ENCODE results near the gene TUBB4A. TPM values are rescaled to one million over a fixed set of nuclear protein-coding genes. Genes with fewer than 3 reads are reported as not detected.

TUBB4A gene
- total and polyA plus RNA-seq, 9 of the 15 experiments (the other 6 are each of a cell fraction or from before 2014, with no cell fraction given), result 0.14 to 7.0 (median 0.75) TPM

DNA sequence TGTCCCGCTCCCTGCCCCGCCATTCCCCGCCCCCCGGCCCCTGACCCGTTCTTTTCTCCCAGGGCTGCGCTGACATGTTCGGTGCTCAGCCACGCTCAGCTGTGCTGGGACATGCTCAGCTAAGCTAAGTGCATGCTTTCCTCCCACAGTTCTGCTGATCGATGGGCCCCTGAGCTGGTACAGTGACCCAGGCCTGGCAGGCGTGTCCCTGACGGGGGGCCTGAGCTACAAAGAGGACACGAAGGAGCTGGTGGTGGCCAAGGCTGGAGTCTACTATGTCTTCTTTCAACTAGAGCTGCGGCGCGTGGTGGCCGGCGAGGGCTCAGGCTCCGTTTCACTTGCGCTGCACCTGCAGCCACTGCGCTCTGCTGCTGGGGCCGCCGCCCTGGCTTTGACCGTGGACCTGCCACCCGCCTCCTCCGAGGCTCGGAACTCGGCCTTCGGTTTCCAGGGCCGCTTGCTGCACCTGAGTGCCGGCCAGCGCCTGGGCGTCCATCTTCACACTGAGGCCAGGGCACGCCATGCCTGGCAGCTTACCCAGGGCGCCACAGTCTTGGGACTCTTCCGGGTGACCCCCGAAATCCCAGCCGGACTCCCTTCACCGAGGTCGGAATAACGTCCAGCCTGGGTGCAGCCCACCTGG, 32.5 kb upstream of the TUBB4A start (continued):
- TF ChIP-seq, protein P1, sequence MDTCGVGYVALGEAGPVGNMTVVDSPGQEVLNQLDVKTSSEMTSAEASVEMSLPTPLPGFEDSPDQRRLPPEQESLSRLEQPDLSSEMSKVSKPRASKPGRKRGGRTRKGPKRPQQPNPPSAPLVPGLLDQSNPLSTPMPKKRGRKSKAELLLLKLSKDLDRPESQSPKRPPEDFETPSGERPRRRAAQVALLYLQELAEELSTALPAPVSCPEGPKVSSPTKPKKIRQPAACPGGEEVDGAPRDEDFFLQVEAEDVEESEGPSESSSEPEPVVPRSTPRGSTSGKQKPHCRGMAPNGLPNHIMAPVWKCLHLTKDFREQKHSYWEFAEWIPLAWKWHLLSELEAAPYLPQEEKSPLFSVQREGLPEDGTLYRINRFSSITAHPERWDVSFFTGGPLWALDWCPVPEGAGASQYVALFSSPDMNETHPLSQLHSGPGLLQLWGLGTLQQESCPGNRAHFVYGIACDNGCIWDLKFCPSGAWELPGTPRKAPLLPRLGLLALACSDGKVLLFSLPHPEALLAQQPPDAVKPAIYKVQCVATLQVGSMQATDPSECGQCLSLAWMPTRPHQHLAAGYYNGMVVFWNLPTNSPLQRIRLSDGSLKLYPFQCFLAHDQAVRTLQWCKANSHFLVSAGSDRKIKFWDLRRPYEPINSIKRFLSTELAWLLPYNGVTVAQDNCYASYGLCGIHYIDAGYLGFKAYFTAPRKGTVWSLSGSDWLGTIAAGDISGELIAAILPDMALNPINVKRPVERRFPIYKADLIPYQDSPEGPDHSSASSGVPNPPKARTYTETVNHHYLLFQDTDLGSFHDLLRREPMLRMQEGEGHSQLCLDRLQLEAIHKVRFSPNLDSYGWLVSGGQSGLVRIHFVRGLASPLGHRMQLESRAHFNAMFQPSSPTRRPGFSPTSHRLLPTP (IDR thresholded peaks at IDR 0.05; ENCODE audit: borderline replicate concordance, extremely low read depth, insufficient read length), result no peak
- peak; percentile 8 for TF ChIP-seq PRPF4 (IDR thresholded peaks at IDR 0.05; ENCODE audit: insufficient read depth, low read depth, low read length, poor library complexity, severe bottlenecking)
- no peak for TF ChIP-seq PHF21A (IDR thresholded peaks at IDR 0.05; ENCODE audit: borderline replicate concordance, low read depth)
- TF ChIP-seq ZNF24 (IDR thresholded peaks at IDR 0.05), result no peak
- peak; percentile 68 for TF ChIP-seq RBFOX2 (IDR thresholded peaks at IDR 0.05; ENCODE audit: low read depth, low read length)
- TF ChIP-seq, protein P2, sequence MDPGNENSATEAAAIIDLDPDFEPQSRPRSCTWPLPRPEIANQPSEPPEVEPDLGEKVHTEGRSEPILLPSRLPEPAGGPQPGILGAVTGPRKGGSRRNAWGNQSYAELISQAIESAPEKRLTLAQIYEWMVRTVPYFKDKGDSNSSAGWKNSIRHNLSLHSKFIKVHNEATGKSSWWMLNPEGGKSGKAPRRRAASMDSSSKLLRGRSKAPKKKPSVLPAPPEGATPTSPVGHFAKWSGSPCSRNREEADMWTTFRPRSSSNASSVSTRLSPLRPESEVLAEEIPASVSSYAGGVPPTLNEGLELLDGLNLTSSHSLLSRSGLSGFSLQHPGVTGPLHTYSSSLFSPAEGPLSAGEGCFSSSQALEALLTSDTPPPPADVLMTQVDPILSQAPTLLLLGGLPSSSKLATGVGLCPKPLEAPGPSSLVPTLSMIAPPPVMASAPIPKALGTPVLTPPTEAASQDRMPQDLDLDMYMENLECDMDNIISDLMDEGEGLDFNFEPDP (CRISPR knock-in tag; IDR thresholded peaks at IDR 0.05), result no peak
- TF ChIP-seq IFI16 (CRISPR knock-in tag; IDR thresholded peaks at IDR 0.05), result no peak
- TF ChIP-seq, protein P3, sequence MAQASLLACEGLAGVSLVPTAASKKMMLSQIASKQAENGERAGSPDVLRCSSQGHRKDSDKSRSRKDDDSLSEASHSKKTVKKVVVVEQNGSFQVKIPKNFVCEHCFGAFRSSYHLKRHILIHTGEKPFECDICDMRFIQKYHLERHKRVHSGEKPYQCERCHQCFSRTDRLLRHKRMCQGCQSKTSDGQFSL (CRISPR knock-in tag; IDR thresholded peaks at IDR 0.05), result no peak
- TF ChIP-seq, protein P3 (tag; IDR thresholded peaks at IDR 0.05), result no peak
- TF ChIP-seq CCNT2 (IDR thresholded peaks at IDR 0.05; ENCODE audit: borderline replicate concordance, extremely low read depth, insufficient read length, low read depth, low read length), result peak; percentile 19
- TF ChIP-seq, protein P4, sequence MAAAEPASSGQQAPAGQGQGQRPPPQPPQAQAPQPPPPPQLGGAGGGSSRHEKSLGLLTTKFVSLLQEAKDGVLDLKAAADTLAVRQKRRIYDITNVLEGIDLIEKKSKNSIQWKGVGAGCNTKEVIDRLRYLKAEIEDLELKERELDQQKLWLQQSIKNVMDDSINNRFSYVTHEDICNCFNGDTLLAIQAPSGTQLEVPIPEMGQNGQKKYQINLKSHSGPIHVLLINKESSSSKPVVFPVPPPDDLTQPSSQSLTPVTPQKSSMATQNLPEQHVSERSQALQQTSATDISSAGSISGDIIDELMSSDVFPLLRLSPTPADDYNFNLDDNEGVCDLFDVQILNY (CRISPR knock-in tag; IDR thresholded peaks at IDR 0.05), result no peak
- TF ChIP-seq BRD4 (IDR thresholded peaks at IDR 0.05), result no peak
